ENCODE data around the gene STX2. TPM values are rescaled to one million over a fixed set of nuclear protein-coding genes. Genes with fewer than 3 reads are reported as not detected.
"Not testable (repeated sequence)": the region's sequence is repeated elsewhere in the genome, so short reads cannot be mapped to it uniquely, and the experiment has no call there.

The STX2 gene
- total RNA-seq, 1 experiment from 2014 or later = 19.3 TPM

DNA sequence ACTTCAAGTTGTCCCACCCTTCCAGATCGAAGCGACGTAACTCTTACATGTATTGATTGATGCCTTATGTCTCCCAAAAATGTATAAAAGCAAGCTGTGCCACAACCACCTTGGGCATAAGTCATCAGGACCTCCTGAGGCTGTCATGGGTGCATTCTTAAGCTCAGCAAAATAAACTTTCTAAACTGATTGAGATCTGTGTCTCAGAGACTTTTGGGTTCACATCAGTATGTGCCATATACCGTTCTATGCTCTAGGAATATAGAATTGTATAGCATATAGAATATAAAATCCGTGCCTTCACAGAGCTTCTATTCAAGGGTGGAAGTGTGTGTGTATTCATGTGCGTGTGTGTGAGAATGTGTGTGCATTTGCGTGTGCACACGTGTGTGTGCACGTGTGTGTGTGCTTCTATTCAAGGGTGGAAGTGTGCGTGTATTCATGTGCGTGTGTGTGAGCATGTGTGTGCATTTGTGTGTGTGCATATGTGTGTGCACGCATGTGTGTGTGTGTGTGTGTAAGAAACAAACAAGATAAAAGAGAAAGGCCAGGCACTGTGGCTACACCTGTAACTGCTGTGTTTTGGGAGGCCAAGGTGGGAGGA, 11.5 kb upstream of the STX2 start:
- Histone ChIP-seq H3K4me3 (ENCODE audit: insufficient read depth, low read depth, low read length) (no peak overlapping the region), H3K27me3 (ENCODE audit: control insufficient read depth, insufficient read depth, low read length) (no peaks in the 10 kb centered on the region), H3K36me3 (replicated peaks; ENCODE audit: control insufficient read depth, insufficient read depth, low read length) (no peaks in the 10 kb centered on the region)
- DNase-seq = no peak

DNA sequence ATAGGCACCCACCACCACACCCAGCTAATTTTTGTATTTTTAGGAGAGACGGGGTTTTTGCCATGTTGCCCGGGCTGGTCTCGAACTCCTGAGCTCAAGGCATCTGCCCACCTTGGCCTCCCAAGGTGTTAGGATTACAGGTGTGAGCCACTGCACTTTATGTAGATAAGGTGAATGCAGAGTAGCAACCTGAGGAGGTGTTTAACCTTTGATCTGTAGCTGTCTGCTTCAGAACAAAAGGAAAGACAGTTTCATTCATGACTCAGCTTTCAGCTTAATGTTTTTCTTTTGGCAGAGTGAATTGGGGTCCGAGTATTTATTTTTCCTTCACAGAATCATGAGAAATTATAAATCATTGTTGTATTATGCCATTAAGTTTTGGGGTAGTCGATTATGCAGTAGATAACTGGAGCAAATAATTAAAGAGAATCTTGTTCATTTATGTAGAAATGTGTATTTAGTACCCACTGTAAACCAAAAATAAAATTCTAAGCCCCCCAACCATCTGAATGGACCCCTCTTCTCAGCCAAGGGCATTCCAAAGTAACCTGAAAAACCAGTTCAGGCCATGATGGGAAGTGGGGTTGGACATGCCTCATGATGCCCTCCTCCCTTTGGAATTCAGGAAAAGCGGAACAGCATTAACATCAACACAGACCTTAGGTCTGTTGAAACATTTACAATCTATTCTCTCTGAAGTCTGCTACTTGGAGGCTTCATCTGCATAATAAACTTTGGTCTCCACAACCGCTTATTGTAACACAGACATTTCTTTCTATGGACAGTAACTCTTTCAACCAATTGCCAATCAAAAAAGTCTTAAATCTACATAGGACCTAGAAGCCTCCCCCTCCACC, 10.7 kb upstream of the STX2 start:
- no peaks in the 10 kb centered on the region for H3K36me3 ChIP-seq (replicated peaks; ENCODE audit: control insufficient read depth, insufficient read depth, low read length)
- H3K4me3 ChIP-seq (ENCODE audit: insufficient read depth, low read depth, low read length) = no peak overlapping the region
- DNase-seq = no peak
- no peaks in the 10 kb centered on the region for H3K27me3 ChIP-seq (ENCODE audit: control insufficient read depth, insufficient read depth, low read length)

DNA sequence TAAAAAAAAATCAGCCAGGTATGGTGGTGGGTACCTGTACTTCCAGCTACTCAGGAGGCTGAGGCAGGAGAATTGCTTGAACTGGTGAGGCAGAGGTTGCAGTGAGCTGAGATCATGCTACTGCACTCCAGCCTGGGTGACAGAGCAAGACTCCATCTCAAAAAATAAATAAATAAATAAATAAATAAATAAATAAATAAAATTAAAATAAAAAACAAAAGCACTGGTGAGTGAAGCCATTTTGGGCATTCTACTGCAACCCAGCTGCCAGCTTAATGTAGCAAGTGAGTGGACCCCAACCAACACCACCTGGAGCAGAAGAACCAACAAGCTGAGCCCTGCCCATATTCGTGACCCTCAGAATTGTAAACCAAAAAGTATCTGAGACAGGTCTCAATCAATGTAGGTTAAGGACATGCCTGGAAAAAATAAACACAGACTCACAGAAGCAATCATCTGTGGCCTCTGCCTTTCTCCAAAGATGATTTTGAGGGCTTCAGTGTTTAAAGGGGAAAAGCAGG, 9.8 kb upstream of the STX2 start:
- H3K27me3 ChIP-seq (ENCODE audit: control insufficient read depth, insufficient read depth, low read length); DNase-seq; H3K4me3 ChIP-seq (ENCODE audit: insufficient read depth, low read depth, low read length); H3K36me3 ChIP-seq (replicated peaks; ENCODE audit: control insufficient read depth, insufficient read depth, low read length): not testable (repeated sequence)

DNA sequence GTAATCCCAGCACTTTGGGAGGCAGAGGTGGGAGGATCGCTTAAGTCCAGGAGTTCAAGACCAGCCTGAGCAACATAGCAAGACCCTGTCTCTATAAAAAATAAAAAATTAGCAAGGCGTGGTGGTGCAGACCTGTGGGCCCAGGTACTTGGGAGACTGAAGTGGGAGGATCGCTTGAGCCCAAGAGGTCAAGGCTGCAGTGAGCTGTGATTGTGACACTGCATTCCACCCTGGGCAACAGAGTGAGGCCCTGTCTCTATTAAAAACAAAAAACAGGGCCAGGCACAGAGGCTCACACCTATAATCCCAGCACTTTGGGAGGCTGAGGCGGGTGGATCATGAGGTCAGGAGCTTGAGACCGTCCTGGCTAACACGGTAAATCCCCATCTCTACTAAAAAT, 9.1 kb upstream of the STX2 start:
- not testable (repeated sequence) for H3K36me3 ChIP-seq (replicated peaks; ENCODE audit: control insufficient read depth, insufficient read depth, low read length); DNase-seq; H3K4me3 ChIP-seq (ENCODE audit: insufficient read depth, low read depth, low read length); H3K27me3 ChIP-seq (ENCODE audit: control insufficient read depth, insufficient read depth, low read length)

DNA sequence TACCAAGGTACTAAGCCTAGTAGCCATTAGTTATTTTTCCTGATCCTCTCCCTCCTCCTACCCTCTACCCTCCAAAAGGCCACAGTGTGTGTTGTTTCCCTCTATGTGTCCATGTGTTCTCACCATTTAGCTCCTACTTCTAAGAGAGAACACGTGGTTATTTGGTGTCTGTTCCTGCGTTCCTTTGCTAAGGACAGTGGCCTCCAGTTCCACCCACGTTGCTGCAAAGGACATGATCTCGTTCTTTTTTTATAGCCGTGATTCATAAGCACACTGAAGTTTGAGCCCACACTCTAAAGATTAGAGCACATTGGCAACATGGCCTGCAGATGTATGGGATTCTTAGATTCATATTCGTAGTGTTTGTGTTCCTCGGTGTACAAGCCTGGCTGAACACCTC, 8.1 kb upstream of the STX2 start:
- H3K27me3 ChIP-seq (ENCODE audit: control insufficient read depth, insufficient read depth, low read length) = no peaks in the 10 kb centered on the region
- no peak for DNase-seq

DNA sequence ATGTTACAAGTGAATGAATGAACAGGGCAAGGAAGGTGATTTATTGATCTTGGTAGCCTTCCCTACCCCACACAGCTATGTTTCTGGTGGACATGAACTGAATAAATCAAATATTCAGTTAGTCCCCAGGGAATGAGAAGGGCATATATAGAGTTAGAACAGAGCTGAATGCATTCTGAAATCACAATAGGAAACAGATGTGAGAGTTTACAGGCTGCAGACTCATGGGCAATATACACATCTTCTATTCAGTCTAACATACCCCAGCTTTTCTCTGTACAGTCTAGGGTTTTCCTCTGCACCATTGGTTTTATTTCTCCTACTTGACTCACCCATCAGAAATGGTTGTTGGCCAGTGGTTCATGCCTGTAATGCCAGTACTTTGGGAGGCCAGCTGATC, 7.3 kb upstream of the STX2 start:
- no peak for DNase-seq
- H3K36me3 ChIP-seq (replicated peaks; ENCODE audit: control insufficient read depth, insufficient read depth, low read length) = no peaks in the 10 kb centered on the region
- no peaks in the 10 kb centered on the region for H3K27me3 ChIP-seq (ENCODE audit: control insufficient read depth, insufficient read depth, low read length)
- H3K4me3 ChIP-seq (ENCODE audit: insufficient read depth, low read depth, low read length) = no peak overlapping the region

More for the DNA sequence above, 8.1 kb upstream of the STX2 start:
- Histone ChIP-seq H3K36me3 (replicated peaks; ENCODE audit: control insufficient read depth, insufficient read depth, low read length) (no peaks in the 10 kb centered on the region), H3K4me3 (ENCODE audit: insufficient read depth, low read depth, low read length) (no peak overlapping the region)

DNA sequence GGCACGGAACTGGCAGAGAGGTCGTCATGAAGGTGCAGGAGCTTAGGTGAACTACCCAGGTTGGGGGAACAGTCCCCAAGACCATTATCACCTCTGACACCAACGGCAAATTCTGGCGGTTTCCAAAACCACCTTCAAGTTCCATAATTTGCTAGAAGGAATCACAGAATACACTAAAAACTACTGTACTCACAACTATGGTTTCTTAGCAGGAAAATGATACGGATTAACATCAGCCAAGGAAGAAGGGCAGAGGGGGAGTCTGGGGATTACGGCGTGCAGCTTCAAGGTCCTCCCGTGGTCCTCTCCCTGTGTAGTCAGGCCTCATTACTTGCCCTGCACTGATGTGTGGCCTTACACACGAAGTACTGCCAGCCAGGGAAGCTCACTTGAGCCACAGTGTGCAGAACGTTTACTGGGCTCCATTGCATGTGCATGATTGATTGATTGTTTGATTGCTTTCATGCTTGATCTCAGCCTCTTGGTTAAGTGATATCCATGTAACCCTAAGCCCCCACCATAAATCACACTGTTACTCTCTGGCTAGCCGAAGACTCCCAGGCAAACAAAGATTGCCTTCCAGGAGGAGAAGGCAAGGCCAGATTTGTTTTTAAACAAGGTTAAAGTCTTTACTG, 837 bp upstream of the STX2 start:
- Histone ChIP-seq H3K36me3 (replicated peaks; ENCODE audit: control insufficient read depth, insufficient read depth, low read length) (no peaks in the 10 kb centered on the region), H3K4me3 (ENCODE audit: insufficient read depth, low read depth, low read length) (no peak overlapping the region), H3K27me3 (ENCODE audit: control insufficient read depth, insufficient read depth, low read length) (peaks cover 5% of the 10 kb centered on the region)
- no peak for DNase-seq

DNA sequence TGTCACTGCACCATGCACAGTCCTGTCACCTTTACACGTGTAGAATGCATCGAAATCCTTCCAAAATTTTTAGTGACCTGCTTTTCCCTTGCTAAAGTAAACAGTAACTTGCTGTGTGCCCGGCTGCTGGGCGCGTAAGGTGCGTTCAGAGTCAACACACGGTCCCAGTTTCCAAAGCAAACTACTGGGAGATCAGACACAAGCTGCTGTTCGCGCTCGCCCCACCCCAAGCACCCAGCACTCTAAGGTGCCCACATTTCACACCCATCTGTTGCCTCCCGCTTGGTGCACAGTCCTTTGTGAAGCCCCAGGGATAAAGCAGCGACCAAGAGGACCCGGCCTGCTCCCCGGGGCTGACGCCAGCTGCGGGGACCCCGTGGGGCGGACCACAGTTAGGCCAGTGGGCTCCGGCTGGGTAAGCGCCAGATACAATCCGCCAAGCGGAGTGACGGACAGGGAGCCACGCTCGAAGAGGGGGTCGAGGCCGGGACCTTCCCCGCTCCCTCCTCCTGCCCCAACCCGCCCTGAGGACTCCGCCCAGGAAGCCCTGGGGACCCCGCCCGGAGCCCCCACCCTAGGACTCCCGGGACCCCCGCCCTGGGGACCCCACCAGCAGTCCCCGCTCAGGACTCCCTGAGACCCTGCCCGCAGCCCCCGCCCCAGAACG, 633 bp downstream of the STX2 start:
- Histone ChIP-seq H3K27me3 (ENCODE audit: control insufficient read depth, insufficient read depth, low read length) (peaks cover 5% of the 10 kb centered on the region), H3K36me3 (replicated peaks; ENCODE audit: control insufficient read depth, insufficient read depth, low read length) (no peaks in the 10 kb centered on the region), H3K4me3 (ENCODE audit: insufficient read depth, low read depth, low read length) (peak overlapping the region; percentile 79)
- no peak for DNase-seq

DNA sequence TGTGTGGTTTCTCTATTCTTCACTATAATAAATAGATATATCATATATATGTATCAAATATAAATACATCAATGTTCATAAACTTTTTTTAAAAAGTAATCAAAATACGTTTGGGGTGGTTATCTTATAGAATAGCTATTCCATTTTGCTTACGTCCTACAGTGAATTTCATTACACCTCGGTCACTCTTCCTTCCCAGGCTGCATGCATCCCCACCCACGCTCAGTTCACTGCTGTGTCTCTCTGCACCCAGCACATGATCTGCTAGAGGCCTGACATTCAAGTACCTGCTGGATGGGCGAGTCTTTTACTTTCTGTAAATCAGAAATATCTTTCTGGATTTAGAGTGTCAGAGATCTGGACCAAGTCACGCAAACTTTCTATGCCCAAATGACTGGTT, 3.6 kb downstream of the STX2 start:
- no peak for DNase-seq
- Histone ChIP-seq H3K27me3 (ENCODE audit: control insufficient read depth, insufficient read depth, low read length) (peaks cover 5% of the 10 kb centered on the region), H3K36me3 (replicated peaks; ENCODE audit: control insufficient read depth, insufficient read depth, low read length) (no peaks in the 10 kb centered on the region), H3K4me3 (ENCODE audit: insufficient read depth, low read depth, low read length) (no peak overlapping the region)

DNA sequence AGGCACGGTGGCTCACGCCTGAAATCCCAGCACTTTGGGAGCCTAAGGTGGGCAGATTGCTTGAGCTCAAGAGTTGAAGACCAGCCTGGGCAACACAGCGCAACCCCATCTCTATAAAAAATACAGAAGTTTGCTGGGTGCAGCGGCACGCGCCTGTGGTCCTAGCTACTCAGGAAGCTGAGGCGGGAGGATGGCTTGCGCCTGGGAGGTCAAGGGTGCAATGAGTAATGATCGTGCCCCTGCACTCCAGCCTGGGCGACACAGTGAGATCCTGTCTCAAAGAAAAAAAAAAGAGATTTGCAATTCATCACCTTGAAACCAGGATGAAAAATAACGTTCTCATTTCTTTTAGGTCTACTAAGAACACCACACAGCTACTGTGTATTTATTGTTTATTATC, 4.0 kb downstream of the STX2 start:
- DNase-seq = no peak
- Histone ChIP-seq H3K36me3 (replicated peaks; ENCODE audit: control insufficient read depth, insufficient read depth, low read length) (no peaks in the 10 kb centered on the region), H3K27me3 (ENCODE audit: control insufficient read depth, insufficient read depth, low read length) (peaks cover 5% of the 10 kb centered on the region), H3K4me3 (ENCODE audit: insufficient read depth, low read depth, low read length) (no peak overlapping the region)

DNA sequence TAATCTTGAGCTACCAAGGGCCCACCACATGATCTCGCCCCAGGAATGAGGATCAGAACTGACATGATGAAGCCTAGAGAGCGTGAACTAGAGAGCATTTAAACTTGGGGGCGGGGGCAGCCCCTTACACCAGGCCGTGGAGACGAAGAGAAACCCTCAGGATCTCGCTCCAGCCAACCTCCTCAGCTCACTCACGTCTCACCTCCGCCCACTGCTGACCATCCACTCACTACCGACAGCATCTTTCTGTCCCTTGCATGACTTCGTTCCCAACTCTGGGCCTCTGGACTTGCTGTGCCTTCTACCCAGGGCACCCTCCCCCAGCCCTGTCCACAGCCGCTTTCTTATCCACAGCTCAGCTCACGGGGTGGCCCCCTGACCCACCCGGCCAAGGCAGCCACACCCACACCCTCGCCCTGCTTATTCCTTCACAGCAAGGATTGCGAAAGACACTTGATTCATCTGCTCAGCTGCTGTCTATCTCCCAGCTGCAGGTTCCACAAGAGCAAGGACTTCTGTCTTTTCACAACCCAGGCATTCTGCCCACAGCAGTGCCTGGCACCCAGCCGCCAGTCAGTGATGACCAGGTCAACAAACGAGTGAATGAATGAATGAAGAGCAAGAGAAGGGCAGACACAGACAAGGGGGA, 6.4 kb downstream of the STX2 start:
- no peaks in the 10 kb centered on the region for H3K36me3 ChIP-seq (replicated peaks; ENCODE audit: control insufficient read depth, insufficient read depth, low read length)
- DNase-seq = no peak
- no peaks in the 10 kb centered on the region for H3K27me3 ChIP-seq (ENCODE audit: control insufficient read depth, insufficient read depth, low read length)

DNA sequence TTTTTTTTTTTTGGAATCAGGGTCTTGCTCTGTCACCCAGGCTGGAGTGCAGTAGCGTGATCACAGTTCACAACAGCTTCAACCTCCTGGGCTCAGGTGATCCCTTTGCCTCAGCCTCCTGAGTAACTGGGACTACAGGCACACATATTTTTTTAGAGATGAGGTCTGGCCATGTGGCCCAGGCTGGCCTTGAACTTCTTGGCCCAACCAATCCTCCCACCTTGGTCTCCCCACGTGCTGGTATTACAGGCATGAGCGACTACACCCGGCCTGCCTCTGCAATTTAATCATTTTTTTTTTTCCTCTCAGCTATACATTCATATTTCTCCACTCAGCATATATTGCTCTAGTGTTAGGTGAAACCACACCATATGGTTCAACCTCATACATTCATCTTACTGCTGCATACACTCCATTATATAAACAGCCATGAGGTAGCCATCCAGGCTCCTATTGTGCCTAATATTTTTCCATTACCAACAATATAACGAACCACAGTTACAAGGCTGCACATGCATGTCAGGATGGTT, 7.1 kb downstream of the STX2 start:
- H3K36me3 ChIP-seq (replicated peaks; ENCODE audit: control insufficient read depth, insufficient read depth, low read length) = no peaks in the 10 kb centered on the region
- H3K27me3 ChIP-seq (ENCODE audit: control insufficient read depth, insufficient read depth, low read length) = no peaks in the 10 kb centered on the region
- DNase-seq = no peak
- H3K4me3 ChIP-seq (ENCODE audit: insufficient read depth, low read depth, low read length) = no peak overlapping the region

More for the DNA sequence above, 6.4 kb downstream of the STX2 start:
- no peak overlapping the region for H3K4me3 ChIP-seq (ENCODE audit: insufficient read depth, low read depth, low read length)

DNA sequence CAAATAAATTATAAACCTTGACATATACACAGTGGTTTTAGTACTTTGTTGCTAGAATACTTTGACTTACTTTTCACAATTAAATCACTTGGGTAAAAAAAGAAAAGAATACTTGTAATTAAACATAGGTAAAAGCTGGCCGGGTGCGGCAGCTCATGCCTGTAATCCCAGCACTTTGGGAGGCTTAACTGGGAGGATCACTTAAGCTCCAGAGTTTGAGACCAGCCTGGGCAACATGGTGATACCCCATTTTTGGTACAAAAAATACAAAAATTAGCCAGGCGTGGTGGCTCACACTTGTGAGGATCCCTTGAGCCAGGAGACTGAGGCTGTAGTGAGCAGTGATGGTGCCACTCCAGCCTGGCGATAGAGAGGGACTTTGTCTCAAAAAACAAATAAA, 7.8 kb downstream of the STX2 start:
- H3K4me3 ChIP-seq (ENCODE audit: insufficient read depth, low read depth, low read length) = no peak overlapping the region
- H3K36me3 ChIP-seq (replicated peaks; ENCODE audit: control insufficient read depth, insufficient read depth, low read length) = no peaks in the 10 kb centered on the region
- no peak for DNase-seq
- no peaks in the 10 kb centered on the region for H3K27me3 ChIP-seq (ENCODE audit: control insufficient read depth, insufficient read depth, low read length)

DNA sequence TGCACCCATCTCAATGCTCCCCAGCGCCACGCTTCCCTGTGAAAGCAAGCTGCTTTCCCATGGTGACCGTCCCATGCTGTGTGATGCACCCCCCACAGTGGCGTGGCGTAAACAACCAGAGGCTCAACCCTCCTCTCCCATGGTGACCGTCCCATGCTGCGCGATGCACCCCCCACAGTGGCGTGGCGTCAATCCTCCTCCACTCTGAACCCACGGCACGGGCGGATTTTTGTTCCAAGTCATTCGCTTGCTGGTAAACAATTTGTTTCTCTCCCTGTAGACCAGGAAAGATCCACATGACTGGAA, 8.9 kb downstream of the STX2 start:
- H3K4me3 ChIP-seq (ENCODE audit: insufficient read depth, low read depth, low read length) = no peak overlapping the region
- no peaks in the 10 kb centered on the region for H3K27me3 ChIP-seq (ENCODE audit: control insufficient read depth, insufficient read depth, low read length)
- DNase-seq = no peak
- H3K36me3 ChIP-seq (replicated peaks; ENCODE audit: control insufficient read depth, insufficient read depth, low read length) = no peaks in the 10 kb centered on the region

Measured in H7 (cell line).